Left ventricle myocardium inferior (tissue), 1 donor: ENCODE measurements around the gene G3BP2. TPM values are rescaled to one million over a fixed set of nuclear protein-coding genes. Genes with fewer than 3 reads are reported as not detected.

Experiments
- DNase-seq: peaks from one replicate; pipeline ENCODE4 v3.0.0-alpha.2; 2020
- H3K27ac ChIP-seq: fragments of 200-600 bp; replicated peaks from 2 replicates; pipeline ENCODE4 v1.8.0; 2021
- H3K27me3 ChIP-seq: fragments of 200-600 bp; 2 replicates; pipeline ENCODE4 v1.8.0; 2021; ENCODE audit warnings: low read depth
- H3K36me3 ChIP-seq: fragments of 200-600 bp; 2 replicates; pipeline ENCODE4 v1.8.0; 2021
- H3K4me1 ChIP-seq: fragments of 200-600 bp; 2 replicates; pipeline ENCODE4 v1.8.0; 2021
- H3K4me3 ChIP-seq: fragments of 200-600 bp; 2 replicates; pipeline ENCODE4 v1.8.0; 2021; ENCODE audit warnings: mild to moderate bottlenecking, moderate library complexity
- H3K9me3 ChIP-seq: fragments of 200-600 bp; replicated peaks from 2 replicates; pipeline ENCODE4 v1.8.0; 2021
- intact Hi-C: fragments of 100-400 bp; cut with micrococcal nuclease; formaldehyde crosslinking; loops from one replicate; pipeline ENCODE4 v1.11.0; 2022
- total RNA-seq: library from RNA; stranded (reverse); fragmentation: NEBNext Ultra II Directional; extraction: Animal tissue kit (Norgen Biotek cat#: 25700); gene quantifications from one replicate; pipeline ENCODE4 v1.2.1, GENCODE V29; 2021
- TF ChIP-seq, protein P1 (sequence below): fragments of 200-600 bp; IDR thresholded peaks from 2 replicates; pipeline ENCODE4 v1.8.0; 2021; ENCODE audit warnings: antibody characterized with exemption, mild to moderate bottlenecking, borderline replicate concordance
- donor health status: DM: no; HTN: yes; CAD: no; lungs with severe emphysema.

Gene G3BP2
- total RNA-seq, 1 donor from 2014 or later = 71.2 TPM

DNA sequence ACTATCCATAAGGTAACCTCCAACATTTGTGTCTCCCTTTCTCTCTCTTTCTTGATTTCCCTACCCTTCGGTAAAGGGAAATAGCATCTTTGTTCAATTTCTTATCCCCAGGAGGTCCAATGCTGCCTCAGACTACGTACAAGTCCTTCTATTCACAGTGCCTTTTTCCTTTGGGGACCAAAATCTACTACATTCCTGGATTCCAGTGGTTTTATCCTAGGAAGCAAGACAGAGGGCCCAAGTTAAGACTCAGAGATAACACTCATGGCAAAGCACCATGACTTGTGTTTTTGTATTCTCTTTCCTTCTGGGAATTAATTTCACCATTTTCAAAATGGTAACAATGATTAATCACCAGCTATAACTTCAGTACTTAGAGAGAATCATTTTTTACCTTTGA lies 10.6 kb downstream of the G3BP2 start:
- Histone ChIP-seq H3K36me3 (peaks cover 26% of the 10 kb centered on the region), H3K4me1 (peaks cover 68% of the 10 kb centered on the region), H3K9me3 (no peaks in the 10 kb centered on the region), H3K4me3 (no peak overlapping the region), H3K27me3 (no peaks in the 10 kb centered on the region), H3K27ac (no peak overlapping the region)
- TF ChIP-seq, protein P1, sequence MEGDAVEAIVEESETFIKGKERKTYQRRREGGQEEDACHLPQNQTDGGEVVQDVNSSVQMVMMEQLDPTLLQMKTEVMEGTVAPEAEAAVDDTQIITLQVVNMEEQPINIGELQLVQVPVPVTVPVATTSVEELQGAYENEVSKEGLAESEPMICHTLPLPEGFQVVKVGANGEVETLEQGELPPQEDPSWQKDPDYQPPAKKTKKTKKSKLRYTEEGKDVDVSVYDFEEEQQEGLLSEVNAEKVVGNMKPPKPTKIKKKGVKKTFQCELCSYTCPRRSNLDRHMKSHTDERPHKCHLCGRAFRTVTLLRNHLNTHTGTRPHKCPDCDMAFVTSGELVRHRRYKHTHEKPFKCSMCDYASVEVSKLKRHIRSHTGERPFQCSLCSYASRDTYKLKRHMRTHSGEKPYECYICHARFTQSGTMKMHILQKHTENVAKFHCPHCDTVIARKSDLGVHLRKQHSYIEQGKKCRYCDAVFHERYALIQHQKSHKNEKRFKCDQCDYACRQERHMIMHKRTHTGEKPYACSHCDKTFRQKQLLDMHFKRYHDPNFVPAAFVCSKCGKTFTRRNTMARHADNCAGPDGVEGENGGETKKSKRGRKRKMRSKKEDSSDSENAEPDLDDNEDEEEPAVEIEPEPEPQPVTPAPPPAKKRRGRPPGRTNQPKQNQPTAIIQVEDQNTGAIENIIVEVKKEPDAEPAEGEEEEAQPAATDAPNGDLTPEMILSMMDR = no peak
- no peak for DNase-seq
- intact Hi-C loops = no loop called here

DNA sequence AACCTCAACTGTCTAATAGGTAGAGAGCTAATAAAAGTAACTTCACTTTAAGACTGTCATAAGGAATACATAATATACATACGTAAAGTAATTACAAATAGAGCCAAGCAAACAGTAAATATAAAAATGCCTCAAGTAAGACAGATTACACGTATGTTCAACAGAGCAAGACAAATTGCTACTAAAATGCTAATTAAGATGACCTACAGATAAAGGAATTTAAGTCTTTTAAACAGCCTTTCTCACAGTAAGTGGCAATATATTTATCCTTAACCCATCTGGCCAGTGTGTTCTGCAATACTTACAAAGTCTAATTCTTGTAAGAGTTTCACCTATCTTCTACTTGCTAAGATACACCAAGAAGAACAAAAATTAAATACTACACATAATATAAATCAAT lies 12.7 kb downstream of the G3BP2 start:
- Histone ChIP-seq H3K27me3 (no peaks in the 10 kb centered on the region), H3K4me1 (peaks cover 46% of the 10 kb centered on the region), H3K4me3 (no peak overlapping the region), H3K27ac (no peak overlapping the region), H3K9me3 (no peaks in the 10 kb centered on the region), H3K36me3 (peaks cover 43% of the 10 kb centered on the region)
- intact Hi-C loops = no loop called here
- TF ChIP-seq, protein P1 = no peak
- no peak for DNase-seq

DNA sequence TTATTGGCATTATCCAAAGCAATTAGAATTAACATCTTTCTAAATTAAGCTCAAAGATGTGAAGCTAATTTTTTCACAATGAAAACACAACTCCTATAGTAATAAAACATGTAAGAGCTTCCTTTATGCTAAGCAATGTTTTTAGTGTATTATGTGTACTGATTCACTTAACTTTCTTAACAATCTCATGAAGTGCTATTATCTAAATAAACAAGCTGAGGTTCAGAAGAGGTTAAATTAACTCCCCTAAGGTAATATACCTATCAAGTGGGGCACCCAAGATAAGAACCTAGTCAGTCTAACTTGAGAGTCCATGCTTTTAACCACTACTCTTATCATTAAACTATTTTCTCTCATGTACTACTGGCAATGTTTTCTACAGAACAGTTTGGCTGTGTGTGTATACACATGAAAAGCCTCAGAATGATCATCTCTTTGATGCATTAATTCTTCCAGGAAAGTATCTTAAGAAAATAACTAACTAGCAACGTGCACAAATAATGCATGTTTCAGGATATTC lies 13.6 kb downstream of the G3BP2 start:
- intact Hi-C loops = loop anchor here (10.0 kb wide), 2 partner anchors 105 to 315 kb away; no protein-coding TSS in a partner anchor
- no peaks in the 10 kb centered on the region for H3K9me3 ChIP-seq
- H3K36me3 ChIP-seq = peaks cover 52% of the 10 kb centered on the region
- TF ChIP-seq, protein P1 = no peak
- no peak overlapping the region for H3K27ac ChIP-seq
- no peak overlapping the region for H3K4me3 ChIP-seq
- H3K27me3 ChIP-seq = no peaks in the 10 kb centered on the region
- H3K4me1 ChIP-seq = peaks cover 37% of the 10 kb centered on the region
- DNase-seq = no peak

DNA sequence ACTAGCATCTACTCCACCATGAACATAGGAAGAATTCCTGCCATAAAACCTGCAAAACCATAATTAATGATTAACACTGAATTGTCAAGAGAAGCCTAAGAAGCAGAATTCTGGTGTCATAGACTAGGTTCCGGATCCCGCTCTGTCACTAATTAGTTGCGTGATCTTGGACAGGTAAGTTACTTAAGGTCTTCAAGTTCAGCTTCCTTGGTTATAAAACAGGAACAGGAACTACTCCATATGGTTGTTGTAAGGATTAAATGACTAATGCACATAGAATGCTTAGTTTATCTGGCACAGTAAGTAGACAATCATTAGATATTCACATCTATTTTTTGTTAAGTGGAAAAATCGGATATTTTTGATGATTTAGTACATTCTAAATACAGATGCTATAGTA lies 14.3 kb downstream of the G3BP2 start:
- Histone ChIP-seq H3K36me3 (peaks cover 59% of the 10 kb centered on the region), H3K4me3 (no peak overlapping the region), H3K27me3 (no peaks in the 10 kb centered on the region), H3K4me1 (peaks cover 41% of the 10 kb centered on the region), H3K9me3 (no peaks in the 10 kb centered on the region), H3K27ac (no peak overlapping the region)
- no peak for DNase-seq
- intact Hi-C loops = loop anchor here (10.0 kb wide), 2 partner anchors 106 to 316 kb away; no protein-coding TSS in a partner anchor
- TF ChIP-seq, protein P1 = no peak

DNA sequence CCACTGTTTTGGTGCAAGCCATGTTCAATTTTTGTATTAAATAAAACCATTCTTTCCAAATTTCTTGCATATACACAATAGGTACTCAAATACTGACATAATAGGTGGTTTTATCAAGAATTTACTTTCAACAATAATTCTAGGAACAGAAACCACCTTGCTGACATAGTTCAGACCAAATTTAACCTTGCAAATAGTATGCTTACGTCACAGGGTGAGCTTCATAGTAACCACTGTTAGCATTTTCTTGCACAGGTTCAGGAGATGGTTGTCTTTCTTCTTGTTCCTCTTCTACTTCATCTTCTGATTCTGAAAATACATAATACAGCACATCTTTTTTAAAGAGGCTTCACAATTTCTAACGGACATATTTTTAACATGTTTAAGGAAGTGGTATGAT lies 17.6 kb downstream of the G3BP2 start:
- Histone ChIP-seq H3K9me3 (no peaks in the 10 kb centered on the region), H3K36me3 (peaks cover 68% of the 10 kb centered on the region), H3K27ac (no peak overlapping the region), H3K4me1 (peaks cover 17% of the 10 kb centered on the region), H3K4me3 (no peak overlapping the region), H3K27me3 (no peaks in the 10 kb centered on the region)
- TF ChIP-seq, protein P1 = no peak
- DNase-seq = no peak
- intact Hi-C loops = loop anchor here (10.0 kb wide), 2 partner anchors 109 to 319 kb away; no protein-coding TSS in a partner anchor
